Left kidney (tissue), 8 donors: Measurements from ENCODE around the gene GTPBP8. TPM values are rescaled to one million over a fixed set of nuclear protein-coding genes. Genes with fewer than 3 reads are reported as not detected.

Source experiments
- DNase-seq: peaks from one replicate; pipeline ENCODE4 v3.0.0-alpha.2; 2013
- long read RNA-seq, 8 donors: transcript quantifications; one replicate each; lab custom pipeline, GENCODE V29; 2026
- polyA plus RNA-seq: library from polyadenylated mRNA; unstranded; fragments of 120-200 nt; gene quantifications from one replicate; pipeline ENCODE4 v1.2.1, GENCODE V29; 2013; ENCODE audit not compliant: insufficient read length

GTPBP8 gene
- polyA plus RNA-seq, result 26.8 TPM
- long read RNA-seq, donor 1, transcript GTPBP8-203 (6 exons, 1,360 nt), result major isoform, 6 of 33 reads
- long read RNA-seq, donor 1, partial matches to known transcripts, result 17 of 33 reads
- long read RNA-seq, donor 1, other reads (novel, unspliced or antisense), result 9 of 33 reads
- long read RNA-seq, donor 2, partial matches to known transcripts, result 0 of 9 reads
- long read RNA-seq, donor 2, other reads (novel, unspliced or antisense), result 0 of 9 reads
- long read RNA-seq, donor 3, transcript GTPBP8-203 (6 exons, 1,360 nt), result major isoform, 6 of 6 reads
- long read RNA-seq, donor 3, partial matches to known transcripts, result 0 of 6 reads
- long read RNA-seq, donor 3, other reads (novel, unspliced or antisense), result 0 of 6 reads
- long read RNA-seq, donor 4, result 0 reads
- long read RNA-seq, donor 5, transcript GTPBP8-203 (6 exons, 1,360 nt), result major isoform, 13 of 16 reads
- long read RNA-seq, donor 5, partial matches to known transcripts, result 0 of 16 reads
- long read RNA-seq, donor 5, other reads (novel, unspliced or antisense), result 0 of 16 reads
- long read RNA-seq, donor 6, transcript GTPBP8-203 (6 exons, 1,360 nt), result major isoform, 7 of 10 reads
- long read RNA-seq, donor 6, partial matches to known transcripts, result 0 of 10 reads
- long read RNA-seq, donor 6, other reads (novel, unspliced or antisense), result 0 of 10 reads
- long read RNA-seq, donor 7, transcript GTPBP8-203 (6 exons, 1,360 nt), result major isoform, 8 of 13 reads
- long read RNA-seq, donor 7, partial matches to known transcripts, result 0 of 13 reads
- long read RNA-seq, donor 7, other reads (novel, unspliced or antisense), result 0 of 13 reads
- long read RNA-seq, donor 8, result 0 reads

- peak; percentile 93 for DNase-seq
These were observed at the start of gene GTPBP8 for GRCh38 chr3:112990672-112991602. TSS of gene GTPBP8 (plus strand) at chr3:112990984. CDS start at chr3:112991000, 16 bp downstream.

- DNase-seq, result no peak
These were observed 42.4 kb upstream of the GTPBP8 start for GRCh38 chr3:112948346-112948838.

- DNase-seq, result no peak
These were observed 34.4 kb upstream of the GTPBP8 start for GRCh38 chr3:112956351-112956750.

GRCh38 chr3:112958811-112959560 is 31.8 kb upstream of the GTPBP8 start:
- no peak for DNase-seq

GRCh38 chr3:112963683-112964082 is 27.1 kb upstream of the GTPBP8 start:
- no peak for DNase-seq

- no peak for DNase-seq
These were observed 25.1 kb upstream of the GTPBP8 start for GRCh38 chr3:112965656-112966055.

- no peak for DNase-seq
These were observed 24.2 kb upstream of the GTPBP8 start for GRCh38 chr3:112966633-112967032.

- no peak for DNase-seq
These were observed 23.4 kb upstream of the GTPBP8 start for GRCh38 chr3:112967425-112967824.

GRCh38 chr3:112967828-112968227 is 23.0 kb upstream of the GTPBP8 start:
- no peak for DNase-seq

GRCh38 chr3:112972158-112972557 is 18.6 kb upstream of the GTPBP8 start:
- no peak for DNase-seq

GRCh38 chr3:112973325-112974177 is 17.2 kb upstream of the GTPBP8 start:
- DNase-seq, result no peak

GRCh38 chr3:112974178-112974517 is 16.6 kb upstream of the GTPBP8 start:
- no peak for DNase-seq

GRCh38 chr3:112974894-112975293 is 15.9 kb upstream of the GTPBP8 start, which contains the start of gene CD200R1:
TSS of gene CD200R1 (minus strand) at chr3:112975103. CDS start at chr3:112974857, 246 bp downstream.
- no peak for DNase-seq

- no peak for DNase-seq
These were observed 14.8 kb upstream of the GTPBP8 start for GRCh38 chr3:112976001-112976400.

- DNase-seq, result no peak
These were observed 13.8 kb upstream of the GTPBP8 start for GRCh38 chr3:112976953-112977352.

- no peak for DNase-seq
These were observed 11.4 kb upstream of the GTPBP8 start for GRCh38 chr3:112979244-112979832.

- no peak for DNase-seq
These were observed 10.7 kb upstream of the GTPBP8 start for GRCh38 chr3:112980080-112980479.

- DNase-seq, result no peak
These were observed 8.1 kb upstream of the GTPBP8 start for GRCh38 chr3:112982710-112983109.

- DNase-seq, result peak; percentile 31
These were observed 6.3 kb upstream of the GTPBP8 start for GRCh38 chr3:112984485-112984884.
